Keratinocyte (primary cell): Measurements from ENCODE around the gene SLC2A4RG.

Experiments used
- EZH2 ChIP-seq: IDR thresholded peaks from one replicate; pipeline ENCODE4 v1.6.1; 2012; ENCODE audit warnings: inconsistent platforms, mild to moderate bottlenecking, low read length, moderate library complexity
- TF ChIP-seq, protein P1 (sequence below), 3 experiments: IDR thresholded peaks in 1 of 3; conservative IDR thresholded peaks in 1 of 3; optimal IDR thresholded peaks in 1 of 3; 2 replicates in 2 of 3; 3 replicates in 1 of 3; pipeline versions ENCODE3 to v1.5.1; 2011; ENCODE audit warnings: low read length in 3 of 3, mild to moderate bottlenecking in 3 of 3, moderate library complexity in 2 of 3, control low read depth in 1 of 3, inconsistent platforms in 1 of 3; ENCODE audit not compliant: insufficient read depth in 2 of 3; ENCODE audit errors: extremely low read depth in 1 of 3

DNA sequence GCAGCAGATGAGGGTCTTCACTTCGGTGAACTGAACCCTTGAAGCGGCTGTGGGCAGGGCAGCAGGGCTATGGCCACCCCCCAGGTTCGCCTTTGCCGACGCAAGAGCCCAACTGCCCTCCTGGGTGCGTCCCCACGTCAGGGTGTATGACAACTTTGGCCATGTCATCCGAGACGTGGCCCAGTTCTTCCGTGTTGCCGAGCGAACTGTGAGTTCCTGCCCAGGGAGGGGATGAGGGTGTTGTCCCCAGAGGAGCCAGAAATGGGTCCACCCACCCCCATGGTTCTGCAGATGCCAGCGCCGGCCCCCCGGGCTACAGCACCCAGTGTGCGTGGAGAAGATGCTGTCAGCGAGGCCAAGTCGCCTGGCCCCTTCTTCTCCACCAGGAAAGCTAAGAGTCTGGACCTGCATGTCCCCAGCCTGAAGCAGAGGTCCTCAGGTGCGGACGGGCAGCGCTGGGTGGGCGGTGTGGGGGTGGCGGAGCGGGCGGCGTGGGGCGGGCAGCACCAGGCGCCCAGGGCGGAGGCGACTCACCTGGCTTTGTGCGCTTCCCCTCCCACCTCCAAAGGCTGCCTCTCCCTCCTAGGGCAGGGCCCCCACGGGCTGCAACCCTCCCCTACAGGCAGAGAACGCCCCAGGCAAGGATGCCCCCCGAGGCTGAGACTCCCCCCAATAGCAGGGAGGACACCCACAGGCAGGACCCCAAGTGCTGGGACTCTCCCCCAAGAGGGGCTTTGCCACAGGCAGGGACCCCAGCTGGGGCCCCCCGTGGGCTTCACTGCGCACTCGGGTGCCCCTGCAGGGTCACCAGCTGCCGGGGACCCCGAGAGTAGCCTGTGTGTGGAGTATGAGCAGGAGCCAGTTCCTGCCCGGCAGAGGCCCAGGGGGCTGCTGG, 49.3 kb upstream of the SLC2A4RG start:
- TF ChIP-seq, protein P1, sequence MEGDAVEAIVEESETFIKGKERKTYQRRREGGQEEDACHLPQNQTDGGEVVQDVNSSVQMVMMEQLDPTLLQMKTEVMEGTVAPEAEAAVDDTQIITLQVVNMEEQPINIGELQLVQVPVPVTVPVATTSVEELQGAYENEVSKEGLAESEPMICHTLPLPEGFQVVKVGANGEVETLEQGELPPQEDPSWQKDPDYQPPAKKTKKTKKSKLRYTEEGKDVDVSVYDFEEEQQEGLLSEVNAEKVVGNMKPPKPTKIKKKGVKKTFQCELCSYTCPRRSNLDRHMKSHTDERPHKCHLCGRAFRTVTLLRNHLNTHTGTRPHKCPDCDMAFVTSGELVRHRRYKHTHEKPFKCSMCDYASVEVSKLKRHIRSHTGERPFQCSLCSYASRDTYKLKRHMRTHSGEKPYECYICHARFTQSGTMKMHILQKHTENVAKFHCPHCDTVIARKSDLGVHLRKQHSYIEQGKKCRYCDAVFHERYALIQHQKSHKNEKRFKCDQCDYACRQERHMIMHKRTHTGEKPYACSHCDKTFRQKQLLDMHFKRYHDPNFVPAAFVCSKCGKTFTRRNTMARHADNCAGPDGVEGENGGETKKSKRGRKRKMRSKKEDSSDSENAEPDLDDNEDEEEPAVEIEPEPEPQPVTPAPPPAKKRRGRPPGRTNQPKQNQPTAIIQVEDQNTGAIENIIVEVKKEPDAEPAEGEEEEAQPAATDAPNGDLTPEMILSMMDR (optimal IDR thresholded peaks at IDR 0.05 in 1 of 3, IDR thresholded peaks at IDR 0.05 in 1 of 3, conservative IDR thresholded peaks at IDR 0.05 in 1 of 3; ENCODE audit: extremely low read depth in 1 of 3, insufficient read depth in 2 of 3, low read length in 3 of 3) = no peak
- no peak for TF ChIP-seq EZH2
